Vagina (tissue), 2 donors: ENCODE results near the gene FYB1.

Experiments
- POLR2A ChIP-seq, 2 donors: fragments of 450-650 bp; IDR thresholded peaks; one replicate each; pipeline ENCODE4 v1.6.1; 2017; ENCODE audit warnings: antibody characterized with exemption in 2 of 2, mild to moderate bottlenecking in 2 of 2, moderate library complexity in 2 of 2
- TF ChIP-seq, protein P1 (sequence below), 3 experiments: fragments of 450-650 bp in 2 of 3; fragments of 200-600 bp in 1 of 3; sonication (generic) in 1 of 3; IDR thresholded peaks; one replicate each; pipeline ENCODE4 v1.5.1; 2017 to 2019; ENCODE audit warnings: antibody characterized with exemption in 3 of 3, mild to moderate bottlenecking in 2 of 3, moderate library complexity in 2 of 3

DNA sequence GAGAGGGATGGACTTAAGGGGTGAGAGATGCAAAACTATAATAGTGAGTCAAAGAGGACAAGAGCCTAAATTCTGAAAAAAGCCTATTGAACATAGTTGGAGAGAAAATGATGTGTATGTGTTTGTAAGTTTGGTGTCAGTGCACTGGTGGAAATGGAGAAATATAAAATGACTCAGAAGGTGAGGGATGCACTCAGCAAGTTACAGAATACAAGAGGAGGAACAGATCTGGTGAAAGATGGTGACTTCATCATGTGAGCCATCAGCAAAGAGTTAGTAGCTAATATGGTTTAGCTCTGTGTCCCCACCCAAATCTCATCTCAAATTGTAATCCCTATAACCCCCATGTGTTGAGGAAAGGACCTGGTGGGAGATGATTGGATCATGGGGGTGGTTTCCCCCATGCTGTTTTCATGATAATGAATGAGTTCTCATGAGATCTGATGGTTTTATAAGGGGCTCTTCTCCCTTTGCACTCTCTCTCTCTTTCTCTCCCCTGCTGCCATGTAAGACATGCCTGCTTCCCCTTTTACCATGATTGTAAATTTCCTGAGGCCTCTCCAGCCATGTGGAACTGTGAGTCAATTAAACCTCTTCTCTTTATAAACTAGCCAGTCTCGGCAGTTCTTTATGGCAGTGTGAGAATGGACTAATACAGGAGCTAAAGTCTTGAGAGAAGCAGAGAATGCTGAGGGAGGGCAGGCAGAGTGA lies 30.4 kb upstream of the FYB1 start:
- no peak for TF ChIP-seq POLR2A (IDR thresholded peaks at IDR 0.05)
- TF ChIP-seq, protein P1, sequence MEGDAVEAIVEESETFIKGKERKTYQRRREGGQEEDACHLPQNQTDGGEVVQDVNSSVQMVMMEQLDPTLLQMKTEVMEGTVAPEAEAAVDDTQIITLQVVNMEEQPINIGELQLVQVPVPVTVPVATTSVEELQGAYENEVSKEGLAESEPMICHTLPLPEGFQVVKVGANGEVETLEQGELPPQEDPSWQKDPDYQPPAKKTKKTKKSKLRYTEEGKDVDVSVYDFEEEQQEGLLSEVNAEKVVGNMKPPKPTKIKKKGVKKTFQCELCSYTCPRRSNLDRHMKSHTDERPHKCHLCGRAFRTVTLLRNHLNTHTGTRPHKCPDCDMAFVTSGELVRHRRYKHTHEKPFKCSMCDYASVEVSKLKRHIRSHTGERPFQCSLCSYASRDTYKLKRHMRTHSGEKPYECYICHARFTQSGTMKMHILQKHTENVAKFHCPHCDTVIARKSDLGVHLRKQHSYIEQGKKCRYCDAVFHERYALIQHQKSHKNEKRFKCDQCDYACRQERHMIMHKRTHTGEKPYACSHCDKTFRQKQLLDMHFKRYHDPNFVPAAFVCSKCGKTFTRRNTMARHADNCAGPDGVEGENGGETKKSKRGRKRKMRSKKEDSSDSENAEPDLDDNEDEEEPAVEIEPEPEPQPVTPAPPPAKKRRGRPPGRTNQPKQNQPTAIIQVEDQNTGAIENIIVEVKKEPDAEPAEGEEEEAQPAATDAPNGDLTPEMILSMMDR (IDR thresholded peaks at IDR 0.05), result no peak
